Heart left ventricle (tissue), 16 donors: ENCODE data around the gene SLC30A9. TPM values are rescaled to one million over a fixed set of nuclear protein-coding genes. Genes with fewer than 3 reads are reported as not detected.

Experiments used
- ATAC-seq, 4 donors: fragments of 200-7000 bp; cut with Tn5 transposase; one replicate each; pipeline ENCODE4 v1.9.1; 2020 to 2022; ENCODE audit warnings: moderate library complexity in 4 of 4, mild to moderate bottlenecking in 3 of 4, moderate number of reproducible peaks in 1 of 4
- DNase-seq, 5 donors: peaks; one replicate each; pipeline ENCODE4 v3.0.0-alpha.2; 2020
- H3K27ac ChIP-seq, 12 donors: fragments of 200-600 bp; sonication (generic) in 4 of 12; one replicate each; pipeline versions ENCODE4 v1.5.0 to v1.8.0; 2016 to 2022; ENCODE audit warnings: mild to moderate bottlenecking in 2 of 12
- H3K27me3 ChIP-seq, 9 donors: fragments of 200-600 bp; sonication (generic) in 2 of 9; one replicate each; pipeline versions ENCODE4 v1.5.1 to v1.8.0; 2016 to 2022; ENCODE audit warnings: mild to moderate bottlenecking in 3 of 9
- H3K36me3 ChIP-seq, 9 donors: fragments of 200-600 bp; sonication (generic) in 2 of 9; one replicate each; pipeline versions ENCODE4 v1.5.0 to v1.8.0; 2018 to 2022; ENCODE audit warnings: mild to moderate bottlenecking in 2 of 9
- H3K4me1 ChIP-seq, 12 donors: fragments of 200-600 bp; sonication (generic) in 4 of 12; one replicate each; pipeline versions ENCODE4 v1.5.0 to v1.8.0; 2016 to 2022; ENCODE audit warnings: mild to moderate bottlenecking in 3 of 12
- H3K4me3 ChIP-seq, 12 donors: fragments of 200-600 bp; sonication (generic) in 4 of 12; one replicate each; pipeline versions ENCODE4 v1.5.0 to v1.8.0; 2017 to 2022; ENCODE audit warnings: mild to moderate bottlenecking in 9 of 12, moderate library complexity in 4 of 12
- H3K9me3 ChIP-seq, 12 donors: fragments of 200-600 bp; sonication (generic) in 4 of 12; one replicate each; pipeline versions ENCODE4 v1.5.0 to v1.8.0; 2016 to 2022; ENCODE audit warnings: mild to moderate bottlenecking in 1 of 12
- POLR2A ChIP-seq, 2 donors: fragments of 450-650 bp; IDR thresholded peaks; one replicate each; pipeline ENCODE4 v1.6.1; 2017; ENCODE audit warnings: antibody characterized with exemption in 2 of 2, mild to moderate bottlenecking in 2 of 2, moderate library complexity in 2 of 2
- WGBS, 4 donors: extraction: QIAGEN DNeasy Blood & Tissue Kit in 2 of 4; methylation state at CpG; one replicate each; pipeline versions ENCODE4 v1.1.5 to v1.1.7; 2013 to 2018; 5-methylcytosine and 5-hydroxymethylcytosine counted together
- intact Hi-C, 10 donors: fragments of 100-400 bp; cut with DNase I; formaldehyde crosslinking; loops; one replicate each; pipeline versions ENCODE4 v1.11.1 to v1.14.2; 2022
- polyA plus RNA-seq, 2 donors: library from polyadenylated mRNA; stranded (reverse); fragments of 200-250 nt; gene quantifications; one replicate each; pipeline ENCODE4 v1.2.3, GENCODE V29; 2013
- total RNA-seq, 9 donors: library from RNA; depleted of rRNA in 2 of 9; stranded (reverse); fragments of >200 nt in 2 of 9; fragmentation: NEBNext Ultra II Directional in 3 of 9; extraction: Animal tissue kit (Norgen Biotek cat#: 25700) in 3 of 9; gene quantifications; one replicate each; pipeline versions ENCODE4 v1.1.0 to v1.2.4, GENCODE V29; 2016 to 2023
- TF ChIP-seq, protein P1 (sequence below), 12 donors: fragments of 200-600 bp; sonication (generic) in 4 of 12; IDR thresholded peaks; one replicate each; pipeline versions ENCODE4 v1.5.0 to v1.8.0; 2018 to 2022; ENCODE audit warnings: antibody characterized with exemption in 12 of 12, mild to moderate bottlenecking in 5 of 12
- donor health status: ischemic (EF 13 %, LVEDD 7.1; RV severe dilation, severe dysfunction).
- donor health status: healthy with polysubstance abuse.
- donor health status: DM: no; HTN: yes; CAD: no.
- donor health status: DM: no; HTN: no; CAD: no.
- donor health status: ischemic (EF 25% LVEDD 6.9; RV normal size, moderate dysfunction).
- donor health status: ischemic (EF 25% LVEDD 5.7; RV mildly dilated, moderate dysfunction).
- donor health status: healthy.
- donor health status: DM: yes; HTN: yes; CAD: no.
- donor health status: ischemic (EF 35%, LVEDD 5.7; RV mildly dilated, moderate dysfunction).
- donor health status: nonischemic (EF 11% LVEDD 7.7; RV severe dilation, severe dysfunction).
- donor health status: DM: yes; HTN: yes; CAD: no.
- donor health status: PGD.
- donor health status: ischemic (EF 29% LVEDD 5.4; RV normal size, mild dysfunction).
- donor health status: nonischemic (EF 23%, LVEDD 6.1; RV moderate dilation, normal function).

SLC30A9 gene
- total and polyA plus RNA-seq, 11 donors: 10.3 to 99.2 (median 72.5) TPM

DNA sequence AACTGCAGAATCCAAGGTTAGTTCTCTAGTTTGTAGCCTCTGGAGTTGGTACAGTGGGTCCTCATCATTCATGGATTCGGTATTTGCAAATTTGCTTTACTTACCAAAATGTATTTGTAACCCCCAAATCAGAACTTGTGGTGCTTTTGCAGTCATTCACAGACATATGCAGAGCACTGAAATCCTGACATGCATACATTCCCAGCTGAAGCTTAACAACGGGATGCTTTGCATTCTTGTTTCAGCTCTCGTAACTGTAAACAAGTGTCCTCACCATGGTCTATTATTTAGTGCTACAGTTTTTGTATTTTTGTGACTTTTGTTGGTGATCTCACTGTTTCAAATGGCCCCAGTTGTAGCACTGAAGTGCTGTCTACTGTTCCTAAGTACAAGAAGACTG, 146.0 kb downstream of the SLC30A9 start:
- DNase-seq (no peak), ATAC-seq (no peak)
- Histone ChIP-seq H3K27ac (no peak overlapping the region), H3K4me1 (no peaks in the 10 kb centered on the region), H3K27me3 (peaks cover 0 to 13% (median 8%) of the 10 kb centered on the region in 9 donors), H3K4me3 (no peak overlapping the region), H3K36me3 (no peaks in the 10 kb centered on the region), H3K9me3 (no peaks in the 10 kb centered on the region)
- intact Hi-C loops: no loop called here
- 66 to 75% (median 68%) methylated on average over 3 of the region's 3 CpGs for WGBS, 4 donors
- TF ChIP-seq, protein P1, sequence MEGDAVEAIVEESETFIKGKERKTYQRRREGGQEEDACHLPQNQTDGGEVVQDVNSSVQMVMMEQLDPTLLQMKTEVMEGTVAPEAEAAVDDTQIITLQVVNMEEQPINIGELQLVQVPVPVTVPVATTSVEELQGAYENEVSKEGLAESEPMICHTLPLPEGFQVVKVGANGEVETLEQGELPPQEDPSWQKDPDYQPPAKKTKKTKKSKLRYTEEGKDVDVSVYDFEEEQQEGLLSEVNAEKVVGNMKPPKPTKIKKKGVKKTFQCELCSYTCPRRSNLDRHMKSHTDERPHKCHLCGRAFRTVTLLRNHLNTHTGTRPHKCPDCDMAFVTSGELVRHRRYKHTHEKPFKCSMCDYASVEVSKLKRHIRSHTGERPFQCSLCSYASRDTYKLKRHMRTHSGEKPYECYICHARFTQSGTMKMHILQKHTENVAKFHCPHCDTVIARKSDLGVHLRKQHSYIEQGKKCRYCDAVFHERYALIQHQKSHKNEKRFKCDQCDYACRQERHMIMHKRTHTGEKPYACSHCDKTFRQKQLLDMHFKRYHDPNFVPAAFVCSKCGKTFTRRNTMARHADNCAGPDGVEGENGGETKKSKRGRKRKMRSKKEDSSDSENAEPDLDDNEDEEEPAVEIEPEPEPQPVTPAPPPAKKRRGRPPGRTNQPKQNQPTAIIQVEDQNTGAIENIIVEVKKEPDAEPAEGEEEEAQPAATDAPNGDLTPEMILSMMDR (IDR thresholded peaks at IDR 0.05): no peak
- TF ChIP-seq POLR2A (IDR thresholded peaks at IDR 0.05): no peak

Other genes starting within 250 kb of the SLC30A9 start
- gene PHOX2B, start 241.8 kb upstream of the SLC30A9 start, total RNA-seq: not detected
- not detected for gene PHOX2B, start 241.8 kb upstream of the SLC30A9 start, polyA plus RNA-seq
- 10 to 100 TPM; 22.6 to 41.5 (median 27.8) TPM for gene TMEM33, start 55.1 kb upstream of the SLC30A9 start, total RNA-seq
- gene TMEM33, start 55.1 kb upstream of the SLC30A9 start, polyA plus RNA-seq: 10 to 100 TPM in 1 of 2 donors, 1 to 10 TPM in 1; 5.4 to 18.4 TPM
- gene DCAF4L1, start 8.8 kb upstream of the SLC30A9 start, total RNA-seq: under 1 TPM; 0.05 to 0.46 (median 0.27) TPM
- gene DCAF4L1, start 8.8 kb upstream of the SLC30A9 start, polyA plus RNA-seq: under 1 TPM; 0.11 to 0.15 TPM
- under 1 TPM in 4 of 9 donors, not detected in 5; 0.02 to 0.28 (median 0.06) TPM for gene BEND4, start 162.1 kb downstream of the SLC30A9 start, total RNA-seq
- gene BEND4, start 162.1 kb downstream of the SLC30A9 start, polyA plus RNA-seq: under 1 TPM in 1 of 2 donors, not detected in 1; 0.01 TPM